Activated T-helper 9 cell treated with anti-CD3 and anti-CD28 coated beads, Interleukin-2, amount 50 U/mL, for 16 hours (primary cell): Measurements from ENCODE around the gene B4GALNT4.
"Not testable (repeated sequence)": the region's sequence is repeated elsewhere in the genome, so short reads cannot be mapped to it uniquely, and the experiment has no call there.

Experiments used
- DNase-seq: peaks from one replicate; pipeline ENCODE4 v3.0.0-alpha.2; 2020; ENCODE audit warnings: low read depth

The B4GALNT4 gene

DNA sequence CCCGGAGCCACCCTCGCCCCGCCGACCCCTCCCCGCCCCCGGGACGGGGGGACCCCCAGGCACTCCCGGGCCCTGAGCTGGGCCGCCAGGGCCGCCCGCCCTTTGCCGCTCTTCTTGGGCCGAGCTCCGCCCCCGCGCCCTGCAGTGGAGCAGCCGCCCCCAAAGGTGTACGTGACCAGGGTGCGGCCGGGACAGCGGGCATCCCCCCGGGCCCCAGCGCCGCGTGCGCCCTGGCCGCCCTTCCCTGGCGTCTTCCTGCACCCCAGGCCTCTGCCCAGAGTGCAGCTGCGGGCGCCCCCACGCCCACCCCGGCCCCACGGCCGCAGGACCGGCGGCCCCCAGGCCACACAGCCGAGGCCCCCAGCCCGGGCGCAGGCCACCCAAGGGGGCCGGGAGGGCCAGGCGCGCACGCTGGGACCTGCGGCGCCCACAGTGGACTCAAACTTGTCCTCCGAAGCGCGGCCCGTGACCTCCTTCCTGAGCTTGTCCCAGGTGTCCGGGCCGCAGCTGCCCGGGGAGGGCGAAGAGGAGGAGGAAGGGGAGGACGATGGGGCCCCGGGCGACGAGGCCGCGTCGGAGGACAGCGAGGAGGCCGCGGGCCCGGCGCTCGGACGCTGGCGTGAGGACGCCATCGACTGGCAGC, 7.4 kb downstream of the B4GALNT4 start:
- no peak for DNase-seq

DNA sequence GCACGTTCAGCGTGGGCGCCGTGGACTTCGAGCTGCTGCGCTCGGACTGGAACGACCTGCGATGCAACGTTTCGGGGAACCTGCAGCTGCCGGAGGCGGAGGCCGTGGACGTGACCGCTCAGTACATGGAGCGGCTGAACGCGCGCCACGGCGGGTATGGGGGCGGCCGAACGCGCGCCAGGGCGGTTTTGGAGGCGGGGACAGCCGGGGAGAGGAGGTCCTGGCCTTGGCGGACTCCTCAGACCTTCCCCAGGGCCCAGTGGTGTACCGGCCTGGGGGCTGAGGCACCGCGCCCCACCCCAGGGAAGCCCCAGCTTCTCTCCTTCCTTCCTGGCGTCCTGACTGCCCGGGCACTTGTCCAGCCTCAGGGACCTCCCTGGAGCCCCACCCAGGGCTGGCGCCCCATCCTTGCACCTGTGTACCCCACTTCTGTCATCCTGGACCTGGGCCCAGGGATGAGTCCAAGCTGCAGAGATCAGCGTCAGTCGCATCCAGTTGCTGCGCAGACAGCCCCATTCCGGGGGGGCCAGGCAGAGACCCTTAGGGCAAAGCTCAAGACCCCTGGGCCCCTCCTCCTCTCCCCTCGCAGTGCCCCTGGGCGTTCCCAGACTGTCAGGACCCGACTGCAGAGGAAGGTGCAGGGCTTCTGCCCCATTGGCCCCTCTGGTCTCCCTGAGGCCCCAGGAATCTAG, 8.0 kb downstream of the B4GALNT4 start:
- DNase-seq = no peak

DNA sequence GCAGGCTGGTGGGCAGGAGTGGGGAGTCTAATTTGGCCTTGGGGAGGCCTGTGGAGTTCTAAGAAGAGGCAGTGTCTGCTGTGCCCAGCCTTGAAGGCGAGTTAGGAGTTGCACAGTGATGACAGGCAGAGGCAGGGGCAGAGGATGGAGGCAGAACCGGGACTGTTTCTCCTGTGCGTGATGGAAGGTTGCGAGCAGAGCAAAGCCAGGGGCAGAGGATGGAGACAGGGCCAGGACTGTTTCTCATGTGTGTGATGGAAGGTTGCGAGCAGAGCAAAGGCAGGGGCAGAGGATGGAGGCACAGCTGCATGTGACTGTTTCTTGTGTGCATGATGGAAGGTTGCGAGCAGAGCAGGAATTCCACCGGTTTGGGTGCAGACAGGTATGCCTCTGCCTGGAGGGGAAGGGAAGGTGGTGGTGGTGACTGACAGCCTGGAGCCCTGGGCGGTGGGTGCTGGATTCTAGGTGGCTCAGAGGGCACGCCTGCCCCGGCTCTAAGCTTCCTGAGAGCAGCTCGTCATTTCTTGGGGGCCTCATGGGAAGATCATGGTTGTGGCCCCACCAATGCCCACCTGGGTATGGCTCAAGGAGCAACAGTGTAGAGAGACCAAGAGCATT, 8.7 kb downstream of the B4GALNT4 start:
- no peak for DNase-seq

DNA sequence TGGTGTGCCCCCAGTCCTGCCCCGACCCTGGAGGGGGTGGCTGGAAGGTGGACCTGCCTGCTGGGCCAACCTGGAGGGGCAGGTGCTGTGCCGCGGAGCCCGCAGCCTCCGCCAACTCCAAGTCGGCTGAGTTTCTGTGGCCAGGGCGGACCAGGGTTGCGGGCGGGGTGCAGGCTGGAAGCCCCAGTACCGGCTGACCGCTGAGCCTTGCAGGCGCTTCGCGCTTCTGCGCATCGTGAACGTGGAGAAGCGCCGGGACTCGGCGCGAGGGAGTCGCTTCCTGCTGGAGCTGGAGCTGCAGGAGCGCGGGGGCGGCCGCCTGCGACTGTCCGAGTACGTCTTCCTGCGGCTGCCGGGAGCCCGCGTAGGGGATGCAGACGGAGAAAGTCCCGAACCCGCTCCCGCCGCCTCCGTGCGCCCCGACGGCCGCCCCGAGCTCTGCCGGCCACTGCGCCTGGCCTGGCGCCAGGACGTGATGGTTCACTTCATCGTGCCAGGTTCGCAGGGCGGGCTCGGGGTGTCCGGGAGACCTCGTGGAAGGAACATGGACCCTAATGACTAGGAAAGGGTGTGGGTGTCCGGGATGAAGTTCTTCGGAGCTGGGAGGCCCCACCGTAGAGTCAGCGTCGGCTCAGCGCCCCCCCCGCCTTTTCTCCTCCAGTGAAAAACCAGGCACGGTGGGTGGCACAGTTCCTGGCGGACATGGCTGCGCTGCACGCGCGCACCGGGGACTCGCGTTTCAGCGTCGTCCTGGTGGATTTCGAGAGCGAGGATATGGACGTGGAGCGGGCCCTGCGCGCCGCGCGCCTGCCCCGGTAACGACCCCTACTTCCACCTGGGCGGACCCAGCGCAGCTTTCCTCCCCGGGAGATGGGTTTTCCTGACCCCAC, 10.2 kb downstream of the B4GALNT4 start:
- no peak for DNase-seq

DNA sequence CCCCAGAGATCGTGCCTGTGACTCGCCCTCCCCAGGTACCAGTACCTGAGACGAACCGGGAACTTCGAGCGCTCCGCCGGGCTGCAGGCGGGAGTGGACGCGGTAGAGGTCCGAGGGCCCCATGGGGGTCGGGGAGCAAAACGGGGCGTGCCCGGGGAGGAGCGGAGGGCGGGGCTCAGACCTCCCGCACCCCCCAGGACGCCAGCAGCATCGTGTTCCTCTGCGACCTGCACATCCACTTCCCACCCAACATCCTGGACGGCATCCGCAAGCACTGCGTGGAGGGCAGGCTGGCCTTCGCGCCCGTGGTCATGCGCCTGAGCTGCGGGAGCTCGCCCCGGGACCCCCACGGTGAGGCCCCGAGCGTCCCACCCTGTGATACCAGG, 10.8 kb downstream of the B4GALNT4 start:
- no peak for DNase-seq

DNA sequence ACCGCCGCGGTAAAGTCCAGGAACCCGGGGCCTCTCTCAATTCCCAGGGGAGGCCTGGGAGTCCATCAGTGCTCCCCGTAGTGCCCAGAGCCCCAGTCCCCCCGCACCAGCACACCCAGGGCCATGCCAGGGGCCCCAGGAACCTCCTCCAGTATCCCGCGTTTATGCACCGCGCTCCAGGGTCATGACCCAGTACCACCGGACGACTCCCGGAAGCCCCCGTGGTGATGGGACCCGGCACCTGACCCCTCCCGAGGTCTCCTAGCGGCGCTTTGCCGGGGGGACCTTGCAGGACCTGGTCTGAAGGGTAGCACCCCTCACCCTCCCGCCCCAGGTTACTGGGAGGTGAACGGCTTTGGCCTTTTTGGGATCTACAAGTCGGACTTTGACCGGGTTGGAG, 11.2 kb downstream of the B4GALNT4 start:
- no peak for DNase-seq

DNA sequence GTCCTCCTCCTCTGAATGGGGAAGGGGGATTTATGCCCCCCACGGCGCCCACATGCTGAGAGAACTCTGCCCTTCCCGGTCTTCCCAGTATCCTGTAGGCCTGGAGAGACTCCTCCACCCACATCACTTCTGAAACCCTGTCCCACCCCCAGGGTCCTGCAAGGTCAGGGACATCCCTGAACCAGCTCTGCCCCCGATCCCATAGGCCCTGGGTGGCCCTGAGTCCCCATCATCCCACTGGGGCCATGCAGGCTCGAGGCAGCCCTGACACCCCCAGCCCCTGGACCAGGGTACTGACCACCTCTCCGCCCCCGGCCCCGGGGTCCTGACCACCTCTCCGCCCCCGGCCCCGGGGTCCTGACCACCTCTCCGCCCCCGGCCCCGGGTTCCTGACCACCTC, 11.7 kb downstream of the B4GALNT4 start:
- DNase-seq = no peak

DNA sequence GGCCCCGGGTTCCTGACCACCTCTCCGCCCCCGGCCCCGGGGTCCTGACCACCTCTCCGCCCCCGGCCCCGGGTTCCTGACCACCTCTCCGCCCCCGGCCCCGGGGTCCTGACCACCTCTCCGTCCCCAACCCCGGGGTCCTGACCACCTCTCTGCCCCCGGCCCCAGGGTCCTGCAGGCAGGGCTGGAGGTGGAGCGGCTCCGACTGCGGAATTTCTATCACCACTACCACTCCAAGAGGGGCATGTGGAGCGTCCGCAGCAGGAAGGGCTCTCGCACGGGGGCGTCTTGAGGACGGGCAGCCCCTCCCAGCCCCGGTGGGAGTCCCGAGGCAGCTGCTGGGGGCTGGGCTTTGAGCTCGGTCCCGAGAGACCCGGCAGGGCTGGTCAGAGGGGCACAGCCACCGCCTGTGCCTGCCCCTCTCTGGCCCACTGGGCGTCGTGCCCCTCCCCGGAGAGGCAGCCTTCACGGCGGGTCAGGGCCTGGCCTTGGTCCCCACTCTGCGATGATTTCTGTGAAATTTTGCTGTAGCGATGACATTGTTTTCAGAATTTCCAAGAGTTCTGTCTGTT, 12.3 kb downstream of the B4GALNT4 start:
- DNase-seq = no peak

DNA sequence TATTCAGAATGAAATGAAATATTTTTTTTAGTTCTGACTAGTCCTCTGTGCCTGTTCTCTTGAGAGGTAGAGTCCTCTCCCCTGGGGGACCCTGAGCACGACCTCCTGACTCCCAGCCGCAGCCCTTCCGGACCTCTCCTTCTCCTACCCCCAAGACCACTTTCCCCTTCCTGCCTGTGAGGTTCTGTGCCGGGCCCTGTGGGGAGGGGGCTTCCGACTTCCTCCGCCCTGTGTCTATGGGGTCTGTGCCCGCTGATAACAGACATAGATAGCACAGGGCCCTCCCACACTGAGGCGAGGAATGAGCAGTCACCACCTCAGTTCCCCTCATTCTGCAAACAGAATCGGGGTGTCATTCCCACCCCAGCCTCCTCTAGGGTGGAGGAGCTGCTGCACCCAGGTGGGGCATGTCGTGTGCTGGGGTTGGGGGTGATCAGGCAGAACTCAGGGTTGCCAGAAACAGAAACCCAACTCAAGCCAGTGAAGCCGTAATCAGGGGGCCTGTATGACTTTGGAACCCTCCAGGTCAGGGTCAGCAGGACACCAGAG, 12.9 kb downstream of the B4GALNT4 start:
- DNase-seq = no peak

DNA sequence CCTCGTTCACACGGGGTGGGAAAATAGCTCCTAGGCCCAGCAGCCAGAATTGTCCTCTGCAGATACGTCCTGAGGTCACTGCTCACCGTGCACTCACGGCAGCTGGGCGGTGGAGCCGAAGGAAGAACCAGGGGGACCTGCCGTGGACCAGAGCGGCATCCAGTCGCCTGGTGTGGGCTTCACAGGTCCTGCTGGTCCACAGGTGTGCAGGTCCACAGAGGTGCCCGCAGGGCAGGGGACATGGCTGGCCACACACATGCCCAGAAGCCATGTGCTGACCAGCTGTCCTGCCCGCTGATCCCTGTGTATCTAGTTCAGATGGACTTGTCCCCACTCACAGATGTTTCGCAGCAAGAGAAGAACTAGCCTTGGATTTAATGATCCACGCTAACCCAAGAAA, 14.1 kb downstream of the B4GALNT4 start:
- no peak for DNase-seq

DNA sequence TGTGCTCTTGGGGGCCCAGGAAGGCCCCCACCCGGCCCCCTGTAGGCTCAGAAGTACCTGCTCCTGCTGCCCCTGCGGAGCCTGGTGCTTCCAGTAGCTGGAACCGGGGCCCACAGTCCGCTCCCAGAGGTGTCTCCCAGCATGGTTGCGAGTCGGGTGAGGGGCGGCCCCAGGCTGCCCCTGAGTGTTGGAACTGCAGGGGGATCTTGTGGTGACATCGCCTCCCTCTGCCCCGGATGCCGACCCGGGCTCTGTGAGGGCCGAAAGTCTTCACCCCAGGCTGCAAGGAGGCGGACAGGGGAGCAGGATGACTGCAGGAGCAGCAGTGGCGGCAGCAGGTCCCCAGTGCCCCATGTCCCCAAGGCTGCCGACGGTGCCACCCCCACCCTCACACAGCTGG, 15.2 kb downstream of the B4GALNT4 start:
- no peak for DNase-seq

DNA sequence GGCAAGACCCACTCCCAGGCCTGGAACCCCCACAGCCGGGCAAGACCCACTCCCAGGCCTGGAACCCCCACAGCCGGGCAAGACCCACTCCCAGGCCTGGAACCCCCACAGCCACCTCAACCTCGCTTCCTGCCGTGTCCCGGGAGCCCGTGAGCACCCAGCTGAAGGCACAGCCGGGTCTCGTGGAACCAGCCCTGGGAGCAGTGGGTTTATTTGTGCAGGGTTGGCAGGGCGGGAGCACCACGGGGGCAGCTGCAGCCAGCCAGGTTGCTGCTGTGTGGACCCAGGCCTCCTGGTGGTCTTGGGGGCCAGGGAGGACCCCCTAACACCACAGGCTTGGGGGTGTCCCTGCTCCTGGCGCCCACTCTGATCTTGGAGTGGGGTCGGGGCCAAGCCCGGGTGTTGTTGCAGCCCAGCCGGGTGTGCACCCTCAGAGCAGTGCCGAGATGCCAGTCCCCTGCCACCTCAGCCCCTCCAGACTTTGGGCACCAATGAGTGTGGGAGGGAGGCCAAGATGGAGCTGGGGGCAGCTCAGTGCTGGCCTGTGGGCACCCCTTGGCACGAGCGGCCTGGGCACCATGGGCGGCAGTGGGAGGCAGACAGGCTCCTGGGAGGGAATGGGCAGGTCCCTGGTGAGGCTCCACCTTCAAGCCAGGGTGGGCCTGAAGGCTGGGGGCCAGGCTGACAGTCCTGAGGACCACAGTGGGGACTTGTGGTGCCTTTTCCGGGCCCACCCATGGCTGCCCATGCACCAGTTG, 16.5 kb downstream of the B4GALNT4 start:
- DNase-seq = no peak

DNA sequence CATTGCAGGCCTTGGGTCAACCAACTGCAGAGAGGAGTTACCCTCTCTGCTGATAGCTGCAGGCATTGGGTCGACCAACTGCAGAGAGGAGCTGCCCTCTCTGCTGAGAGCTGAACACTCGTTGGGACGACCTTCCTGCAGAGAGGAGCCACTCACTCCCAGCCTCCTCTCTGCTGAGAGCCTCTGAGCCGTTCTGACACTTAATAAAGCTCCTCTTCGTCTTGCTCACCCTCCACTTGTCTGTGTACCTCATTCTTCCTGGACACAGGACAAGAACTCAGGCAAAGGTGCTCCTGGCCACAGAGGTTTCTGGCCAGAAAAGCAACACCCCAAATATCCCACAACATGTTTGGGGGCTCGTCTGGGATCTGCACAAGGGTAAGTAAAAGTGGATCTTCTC, 17.2 kb downstream of the B4GALNT4 start:
- no peak for DNase-seq

DNA sequence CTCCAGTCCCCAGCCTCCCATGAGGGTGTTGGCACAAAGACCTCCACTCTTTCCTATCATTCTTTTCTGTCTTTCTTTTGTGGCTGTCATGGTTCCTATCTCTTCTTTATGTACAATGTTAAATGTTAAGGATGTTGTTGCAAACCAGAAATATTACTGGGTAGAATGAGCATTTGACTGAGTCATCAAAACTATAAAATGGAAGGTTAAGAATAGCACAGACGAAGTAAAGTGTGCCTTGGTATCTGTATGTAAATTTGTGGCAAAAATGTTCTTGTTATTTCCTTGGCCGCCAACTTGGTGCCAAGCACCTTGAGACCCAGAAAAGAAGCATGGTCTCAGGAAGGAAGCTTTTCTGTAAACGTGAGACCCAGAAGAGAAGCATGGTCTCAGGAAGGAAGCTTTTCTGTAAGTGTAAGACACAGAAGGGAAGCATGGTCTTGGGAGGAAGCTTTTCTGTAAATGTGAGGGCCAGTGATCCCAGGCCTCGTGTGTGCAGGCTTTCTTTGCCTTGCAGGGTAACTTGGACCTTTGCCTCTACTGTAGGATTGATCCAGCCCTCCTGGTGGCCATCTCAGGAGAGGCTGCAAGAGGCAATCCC, 18.0 kb downstream of the B4GALNT4 start:
- no peak for DNase-seq

DNA sequence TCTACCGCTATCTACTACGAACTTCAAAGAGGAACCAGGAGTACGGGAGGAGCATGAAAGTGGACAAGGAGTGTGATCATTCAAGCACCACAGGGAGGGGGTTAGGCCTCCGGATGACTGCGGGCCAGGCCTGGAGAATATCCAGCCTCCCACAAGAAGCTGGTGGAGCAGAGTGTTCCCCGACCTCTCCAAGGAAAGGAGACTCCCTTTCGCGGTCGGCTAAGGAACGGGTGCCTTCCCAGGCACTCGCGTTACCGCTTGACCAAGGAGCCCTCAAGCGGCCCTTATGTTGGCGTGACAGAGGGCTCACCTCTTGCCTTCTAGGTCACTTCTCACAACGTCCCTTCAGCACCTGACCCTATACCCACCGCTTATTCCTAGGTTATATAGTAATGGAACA, 20.1 kb downstream of the B4GALNT4 start:
- not testable (repeated sequence) for DNase-seq

DNA sequence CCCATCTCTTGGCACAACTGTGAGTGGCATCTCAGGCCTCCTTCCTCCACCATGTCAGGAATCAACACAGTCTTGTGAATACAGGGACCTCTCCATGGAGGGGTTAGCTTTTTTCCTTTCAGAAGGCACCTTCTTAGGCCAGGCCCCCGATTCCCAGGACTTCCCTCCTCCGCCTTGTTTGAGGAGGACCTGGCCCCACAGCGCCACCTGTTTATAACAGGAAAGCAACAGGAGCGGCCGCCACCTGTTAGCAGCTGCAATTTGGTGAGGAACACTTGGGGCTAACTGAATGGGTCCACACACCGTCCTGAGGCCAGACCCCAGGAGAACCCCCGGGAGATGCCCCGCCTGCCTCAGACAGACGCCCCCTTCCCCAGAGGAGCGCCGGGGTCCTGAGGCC, 20.9 kb downstream of the B4GALNT4 start:
- DNase-seq = no peak

DNA sequence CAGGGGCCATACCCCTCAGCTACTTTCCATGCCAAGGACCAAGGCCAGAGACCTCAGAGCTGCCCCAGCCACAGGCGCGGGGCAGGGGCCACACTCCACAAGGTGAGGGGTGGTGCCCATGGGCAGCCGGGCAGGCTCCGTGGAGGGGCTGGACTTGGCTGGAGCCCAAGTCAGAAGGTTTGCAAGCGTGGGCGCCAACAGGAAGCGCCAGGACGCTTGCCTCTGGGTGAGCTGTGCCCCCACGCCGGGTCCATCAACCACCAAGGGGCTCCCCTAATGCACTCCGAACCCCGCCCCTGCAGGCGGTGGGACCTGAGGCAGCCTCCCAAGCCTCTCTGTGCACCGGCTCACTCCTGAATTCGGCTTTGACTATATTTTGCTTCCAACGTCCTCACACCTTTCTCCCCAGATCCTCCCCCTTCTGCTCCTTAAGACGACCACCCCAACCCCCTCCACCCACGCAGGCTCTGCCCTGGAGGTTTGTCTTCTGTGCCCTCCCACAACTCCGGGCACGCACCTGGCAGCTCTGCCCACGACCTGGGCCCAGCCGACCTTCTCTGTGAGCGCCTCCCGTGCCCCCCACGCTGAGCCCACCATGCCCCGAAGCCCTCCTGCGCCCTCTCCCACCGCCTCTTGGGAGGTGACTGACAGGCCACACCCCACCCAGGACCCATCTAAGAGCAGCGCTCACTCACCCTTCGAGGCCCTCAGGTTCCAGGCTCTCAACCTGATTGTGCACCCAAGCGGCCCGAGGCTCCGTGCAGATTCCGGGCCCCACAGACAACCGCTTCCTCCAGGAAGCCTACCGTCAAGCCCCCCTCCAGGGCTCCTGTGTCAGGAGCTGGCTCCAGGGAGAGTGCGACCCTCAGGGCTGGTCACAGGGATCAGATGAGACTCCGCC, 22.1 kb downstream of the B4GALNT4 start:
- no peak for DNase-seq

DNA sequence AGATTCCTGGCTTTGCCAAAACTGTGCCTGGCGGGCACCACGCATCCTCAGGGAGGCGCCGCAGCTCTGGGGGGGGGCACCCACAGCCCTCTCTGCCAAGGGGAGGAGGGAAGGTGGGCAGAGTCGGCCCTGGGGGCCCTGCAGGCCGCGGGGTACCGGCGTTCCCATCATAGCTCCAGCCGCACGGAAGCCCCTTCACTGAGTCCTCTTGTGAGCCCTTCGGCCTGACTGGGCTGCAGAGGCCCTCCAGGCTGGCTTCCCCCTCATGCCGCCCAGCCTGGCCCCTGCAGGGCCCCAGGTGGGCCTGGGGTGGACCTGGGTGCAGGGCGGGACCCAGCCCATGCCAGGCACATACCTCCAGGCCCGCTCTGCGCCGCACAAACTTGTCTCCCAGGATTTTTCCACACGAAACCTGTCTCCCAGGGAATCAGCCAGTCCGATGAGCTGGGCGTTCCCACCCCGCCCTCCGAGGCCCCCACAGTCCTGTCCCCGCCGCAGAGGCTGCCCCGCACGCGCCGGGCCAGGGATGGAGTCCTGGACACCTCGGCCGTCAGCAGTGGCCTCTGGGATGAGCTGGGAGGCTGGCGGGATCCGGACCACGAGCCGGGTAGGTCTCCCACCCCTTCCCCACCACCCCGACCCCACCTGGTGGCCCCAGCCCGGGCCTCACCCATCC, 22.9 kb downstream of the B4GALNT4 start:
- no peak for DNase-seq
